NCI-H2227 (cell line): ENCODE data around the gene BPGM.

Experiments
- DNase-seq: peaks from one replicate; lab custom pipeline; 2025; ENCODE audit not compliant: unreplicated experiment; lab: John Stamatoyannopoulos, UW

BPGM gene

DNA sequence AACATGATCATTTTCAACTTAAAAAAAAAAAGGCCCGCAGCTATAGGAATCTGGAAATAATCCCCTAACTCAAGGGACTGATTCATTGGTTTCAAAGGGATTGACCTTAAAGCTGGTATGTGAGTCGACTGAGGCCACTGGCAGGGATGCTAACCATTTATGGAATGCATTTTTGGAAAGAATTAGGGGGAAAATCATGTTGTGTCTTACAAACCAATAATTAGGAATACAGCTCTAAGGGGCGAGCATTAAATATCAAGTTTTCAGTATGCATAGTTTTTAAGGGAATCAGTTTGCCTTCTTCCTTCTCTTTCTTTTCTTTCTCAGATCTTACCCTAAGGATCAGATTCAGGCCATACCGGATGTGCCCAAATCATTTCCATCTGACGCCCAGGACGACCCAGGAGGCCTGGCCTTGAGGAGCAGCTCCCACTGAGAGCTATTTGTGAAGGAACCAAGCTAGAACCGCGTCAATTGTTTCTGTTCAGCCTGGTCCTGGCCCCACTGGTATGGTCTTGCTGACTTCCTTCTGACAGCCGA is 48.7 kb downstream of the BPGM start:
- DNase-seq: no peak

- DNase-seq: no peak
Observed at GRCh38 chr7:134696261-134696660, 49.6 kb downstream of the BPGM start.

- no peak for DNase-seq
Observed at GRCh38 chr7:134697205-134697886, 50.7 kb downstream of the BPGM start.

DNA sequence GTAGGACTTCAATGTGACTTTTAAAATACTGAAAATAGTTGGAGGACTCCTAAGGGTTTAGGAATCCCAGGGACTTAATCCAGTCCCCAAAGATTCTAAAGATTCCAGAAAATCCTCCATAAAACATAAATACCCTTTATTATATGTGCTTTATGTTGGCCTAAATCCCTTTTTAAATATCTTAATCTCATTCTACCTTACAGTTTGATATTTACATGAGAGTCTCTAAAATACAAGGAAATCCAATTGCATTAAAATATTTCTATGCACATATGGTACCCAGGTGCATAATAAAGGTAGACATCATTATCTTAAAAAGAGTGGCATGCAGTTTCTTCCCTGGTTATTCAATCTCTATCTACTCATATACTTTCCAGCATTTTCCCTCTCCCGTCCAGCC is 51.8 kb downstream of the BPGM start:
- DNase-seq: no peak

DNA sequence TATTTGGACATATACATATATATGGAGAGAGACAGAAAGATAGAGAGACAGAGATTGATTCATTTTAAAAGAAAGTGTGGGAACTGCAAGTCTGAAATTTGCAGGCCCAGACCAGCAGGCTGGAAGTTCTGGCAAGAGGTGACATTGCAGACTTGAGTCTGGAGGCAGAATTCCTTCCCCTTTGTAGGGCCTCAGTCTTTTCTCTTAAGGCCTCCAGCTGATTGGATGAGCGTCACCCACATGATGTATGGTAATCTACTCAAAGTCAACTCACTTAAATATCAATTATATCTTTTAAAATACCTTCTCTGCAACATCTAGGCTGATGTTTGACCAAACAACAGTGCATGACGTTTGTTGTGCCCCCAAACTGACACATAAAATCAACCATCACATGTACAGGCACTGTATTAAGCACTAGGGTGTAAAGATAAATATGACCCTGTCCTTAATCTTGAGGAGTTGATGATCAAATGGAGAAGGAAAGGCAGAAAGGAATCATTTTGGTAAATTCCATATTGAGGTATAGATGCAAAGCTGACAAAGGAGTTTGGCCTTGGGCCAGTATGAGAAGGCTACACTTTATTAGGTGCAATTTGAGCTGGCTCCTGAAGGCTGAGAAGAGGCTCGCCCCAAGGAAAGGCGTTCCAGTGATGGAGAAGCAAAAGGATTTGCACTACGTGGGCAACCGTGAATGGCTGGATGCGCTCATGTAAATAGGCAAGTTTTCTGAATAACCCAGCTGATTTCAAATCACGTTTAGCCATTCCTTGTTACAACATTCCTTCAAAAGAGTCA is 52.6 kb downstream of the BPGM start:
- peak; percentile 15 for DNase-seq

GRCh38 chr7:134699899-134700298 is 53.2 kb downstream of the BPGM start:
- DNase-seq: no peak

- DNase-seq: peak; percentile 11
Observed at GRCh38 chr7:134701272-134701671, 54.6 kb downstream of the BPGM start.

DNA sequence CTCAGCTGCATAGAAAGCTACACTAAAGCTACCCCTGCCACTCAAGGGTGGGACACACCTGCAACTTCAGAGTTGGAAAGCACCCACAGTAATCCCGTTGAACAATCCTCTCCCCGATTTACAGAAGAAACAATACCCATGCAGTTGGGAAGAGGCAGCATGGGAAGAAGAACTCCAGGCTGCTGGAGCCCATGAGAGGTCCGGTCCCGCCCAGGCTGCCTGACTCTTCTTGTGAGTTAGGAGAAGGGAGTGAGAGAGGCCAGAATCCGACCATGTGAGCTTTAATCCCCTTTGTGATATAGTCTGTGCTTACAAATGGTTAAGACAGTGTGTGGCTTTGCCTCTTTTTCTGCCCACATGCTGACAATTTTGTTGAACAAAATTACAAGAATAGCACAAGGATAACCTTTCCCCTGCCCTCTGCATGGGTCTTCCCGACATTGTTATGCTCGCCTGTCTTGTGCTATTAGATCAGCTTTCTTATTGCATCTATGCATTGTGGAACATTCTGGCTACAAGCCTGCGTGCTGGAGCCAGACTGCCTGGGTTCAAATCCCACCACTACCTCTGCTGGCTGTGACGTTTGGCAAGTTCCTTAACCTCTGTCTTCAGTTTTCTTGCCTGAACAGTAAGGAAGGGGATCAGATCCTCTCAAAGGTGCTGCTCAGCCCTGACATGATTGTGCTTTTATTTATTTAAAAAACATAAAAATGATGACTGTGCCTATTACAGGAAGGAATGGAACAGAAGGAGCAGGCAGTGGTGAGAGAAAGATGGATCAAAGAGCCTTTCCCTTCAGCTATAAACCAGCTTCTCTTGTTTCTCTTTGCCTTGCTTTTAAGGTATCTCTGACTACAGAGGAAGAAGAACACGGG is 56.0 kb downstream of the BPGM start:
- no peak for DNase-seq

DNA sequence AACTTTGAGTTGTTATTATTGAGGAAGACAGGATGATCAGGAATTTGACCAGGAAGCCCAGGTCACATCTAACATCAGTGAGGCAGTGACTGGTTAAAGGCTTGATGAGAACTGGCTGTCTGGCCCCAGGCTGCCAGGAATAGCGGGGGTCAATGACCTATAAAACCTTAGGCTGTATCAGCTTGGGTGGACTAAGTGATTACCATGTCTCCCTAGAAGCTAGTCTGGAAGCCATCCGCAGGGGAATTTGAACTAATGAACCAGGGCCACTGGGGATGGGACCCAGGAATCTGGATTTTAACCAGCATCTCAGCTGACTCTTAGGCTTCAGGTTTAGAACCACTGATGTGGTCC is 56.6 kb downstream of the BPGM start:
- DNase-seq: no peak

GRCh38 chr7:134703782-134704181 is 57.1 kb downstream of the BPGM start:
- no peak for DNase-seq

- no peak for DNase-seq
Observed at GRCh38 chr7:134704827-134705226, 58.2 kb downstream of the BPGM start.

- DNase-seq: no peak
Observed at GRCh38 chr7:134705716-134706115, 59.1 kb downstream of the BPGM start.

- no peak for DNase-seq
Observed at GRCh38 chr7:134706468-134706867, 59.8 kb downstream of the BPGM start.

DNA sequence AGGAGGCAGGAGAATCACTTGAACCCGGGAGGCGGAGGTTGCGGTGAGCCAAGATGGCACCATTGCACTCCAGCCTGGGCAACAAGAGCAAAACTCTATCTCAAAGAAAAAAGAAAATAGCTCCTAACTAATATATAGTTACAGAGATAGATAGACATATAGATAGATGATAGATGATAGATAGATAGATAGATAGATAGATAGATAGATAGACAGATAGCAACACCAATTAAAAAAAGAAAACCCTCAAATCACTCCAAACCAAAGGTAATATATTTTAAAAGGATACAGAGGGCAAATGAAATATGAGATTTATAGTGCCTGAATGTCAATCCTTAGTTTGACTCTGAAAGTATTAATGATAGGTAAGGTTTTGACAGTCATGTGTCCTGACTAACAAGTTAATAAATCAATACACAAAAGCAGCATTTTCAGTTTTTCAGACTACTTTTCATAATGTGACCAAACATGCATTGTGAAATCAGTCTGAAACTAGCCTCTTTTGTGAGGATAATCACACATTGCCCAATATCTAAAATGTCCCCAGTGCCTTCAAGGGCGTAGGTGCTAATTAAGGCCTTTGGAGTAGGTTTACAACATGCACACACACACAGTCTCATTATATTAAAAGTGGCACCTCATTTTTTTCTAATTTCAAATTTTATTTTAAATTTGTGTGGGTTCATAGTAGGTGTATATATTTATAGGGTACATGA is 61.2 kb downstream of the BPGM start:
- DNase-seq: no peak

GRCh38 chr7:134708692-134709091 is 62.0 kb downstream of the BPGM start:
- no peak for DNase-seq

DNA sequence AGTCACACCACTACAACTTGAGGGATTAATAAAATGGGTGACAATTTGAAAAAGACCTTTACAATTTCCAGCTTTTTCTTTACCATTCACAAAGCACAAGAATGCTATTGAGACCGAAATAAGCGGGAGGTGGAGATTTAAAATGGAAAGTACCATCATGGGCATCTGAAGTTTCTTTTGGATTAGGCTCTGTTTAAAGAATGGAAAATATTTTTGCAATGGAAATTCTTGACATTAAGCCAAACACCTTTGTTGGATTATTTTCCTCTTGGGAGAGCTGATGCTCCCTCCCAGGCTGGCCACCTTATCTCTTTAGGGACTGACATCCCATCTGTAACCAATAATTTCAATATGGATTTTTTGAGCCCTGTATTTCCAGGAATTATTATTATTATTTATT is 62.5 kb downstream of the BPGM start:
- no peak for DNase-seq

- DNase-seq: no peak
Observed at GRCh38 chr7:134710511-134710853, 63.8 kb downstream of the BPGM start.

- DNase-seq: no peak
Observed at GRCh38 chr7:134710854-134711624, 64.4 kb downstream of the BPGM start.

- DNase-seq: no peak
Observed at GRCh38 chr7:134712196-134712595, 65.5 kb downstream of the BPGM start.
